ENCODE measurements around the gene PRSS27.
A peak's percentile ranks its signal among the peaks of the same experiment; 100 is the strongest.
"Not testable (repeated sequence)": the region's sequence is repeated elsewhere in the genome, so short reads cannot be mapped to it uniquely, and the experiment has no call there.

Gene PRSS27

DNA sequence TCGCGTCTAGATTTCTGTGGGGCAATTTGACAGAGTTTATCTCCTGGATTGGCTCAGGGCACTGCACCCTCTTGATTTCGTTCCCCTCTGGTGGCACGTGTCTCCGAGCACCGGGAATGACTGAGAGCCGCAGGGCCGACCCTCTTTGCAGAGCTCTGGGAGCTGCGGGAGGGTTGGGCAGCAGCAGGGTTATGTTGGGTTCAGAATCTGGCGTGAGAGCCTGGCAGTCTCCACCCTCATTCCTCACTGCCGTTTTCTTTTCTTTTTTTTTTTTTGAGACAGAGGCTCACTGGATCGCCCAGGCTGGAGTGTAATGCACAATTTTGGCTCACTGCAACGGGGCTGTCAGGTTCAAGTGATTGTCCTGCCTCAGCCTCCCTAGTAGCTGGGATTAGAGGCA lies 30.6 kb downstream of the PRSS27 start:
- H3K4me1 ChIP-seq (ENCODE audit: insufficient read depth, low read length) = peaks cover 17% of the 10 kb centered on the region
- not testable (repeated sequence) for H3K9me3 ChIP-seq (ENCODE audit: low read length); H2AFZ ChIP-seq (ENCODE audit: low read depth, low read length); H3K27me3 ChIP-seq (ENCODE audit: insufficient read depth, low read length); H3K4me3 ChIP-seq (ENCODE audit: low read length); H3K36me3 ChIP-seq (ENCODE audit: insufficient read depth, low read length)

DNA sequence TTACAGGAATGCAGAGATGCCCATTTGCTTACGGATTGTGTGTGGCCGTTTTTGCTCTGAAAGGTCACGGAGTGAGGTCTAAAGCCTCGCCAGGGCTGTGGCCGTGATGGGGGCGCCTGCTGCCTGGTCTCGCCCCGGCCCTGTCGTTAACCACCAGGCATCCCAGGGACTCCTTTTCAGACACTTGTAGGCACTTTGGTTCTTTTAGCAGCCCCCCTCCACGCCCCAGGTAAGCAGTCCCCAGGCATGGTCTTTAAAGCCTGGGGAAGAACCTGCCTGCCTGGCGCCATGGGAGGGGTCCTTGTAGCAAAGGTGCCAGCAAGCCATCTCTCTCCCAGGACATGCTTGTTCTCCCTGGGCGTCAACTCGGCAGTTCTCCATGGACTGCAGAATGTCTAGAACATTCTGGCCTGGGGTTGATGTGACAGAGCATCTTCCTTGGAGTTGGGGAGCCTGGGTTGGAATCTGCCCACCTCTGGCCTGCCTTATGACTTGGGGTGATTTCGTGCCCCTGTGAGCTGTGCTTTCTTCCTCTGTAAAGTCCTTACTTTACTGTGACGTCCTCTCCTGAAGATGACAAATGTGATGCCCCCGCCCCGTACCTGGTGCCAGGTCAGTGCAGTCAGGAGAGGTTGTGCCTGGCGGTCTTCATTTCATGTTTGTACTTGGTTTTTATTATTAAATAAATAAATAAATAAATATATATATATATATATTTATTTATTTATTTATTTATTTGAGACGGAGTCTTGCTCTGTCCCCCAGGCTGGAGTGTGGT lies 32.3 kb downstream of the PRSS27 start:
- H3K4me3 ChIP-seq (ENCODE audit: low read length) = no peak overlapping the region
- peaks cover 10% of the 10 kb centered on the region for H3K36me3 ChIP-seq (ENCODE audit: insufficient read depth, low read length)
- H3K27me3 ChIP-seq (ENCODE audit: insufficient read depth, low read length) = no peaks in the 10 kb centered on the region
- H3K9me3 ChIP-seq (ENCODE audit: low read length) = no peaks in the 10 kb centered on the region
- H3K4me1 ChIP-seq (ENCODE audit: insufficient read depth, low read length) = peaks cover 12% of the 10 kb centered on the region
- H2AFZ ChIP-seq (ENCODE audit: low read depth, low read length) = no peak overlapping the region

DNA sequence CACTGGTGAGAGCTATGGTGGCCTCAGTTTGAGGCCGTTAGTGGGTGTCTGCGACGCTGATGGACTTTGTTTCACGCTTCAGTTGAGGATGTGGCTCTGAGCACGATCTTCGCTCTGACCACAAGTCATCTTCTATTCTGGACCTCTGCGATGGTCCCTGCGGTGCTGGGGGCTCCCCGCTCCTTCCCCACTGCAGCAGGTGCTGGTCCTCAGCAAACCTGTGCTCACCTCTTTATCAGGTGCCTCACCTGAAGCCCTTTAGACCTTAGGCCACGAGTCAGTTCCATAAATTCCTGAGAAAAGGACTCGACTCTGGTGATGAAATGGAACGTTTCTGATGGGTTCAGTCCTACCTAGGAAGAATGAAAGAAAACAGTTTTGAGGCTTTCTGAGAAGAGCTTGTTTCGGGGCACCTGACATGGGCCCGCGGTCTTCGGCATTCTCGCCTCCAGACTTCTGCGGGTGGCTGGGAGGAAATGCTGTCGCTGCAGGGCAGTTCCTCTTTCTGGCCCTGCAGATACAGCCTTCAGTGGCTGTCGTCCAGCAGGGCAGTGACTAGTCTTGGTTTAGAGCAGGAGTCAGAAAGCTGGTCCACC lies 33.0 kb downstream of the PRSS27 start:
- peaks cover 10% of the 10 kb centered on the region for H3K36me3 ChIP-seq (ENCODE audit: insufficient read depth, low read length)
- no peak overlapping the region for H2AFZ ChIP-seq (ENCODE audit: low read depth, low read length)
- no peaks in the 10 kb centered on the region for H3K27me3 ChIP-seq (ENCODE audit: insufficient read depth, low read length)
- no peaks in the 10 kb centered on the region for H3K9me3 ChIP-seq (ENCODE audit: low read length)
- H3K4me1 ChIP-seq (ENCODE audit: insufficient read depth, low read length) = peaks cover 6% of the 10 kb centered on the region
- H3K4me3 ChIP-seq (ENCODE audit: low read length) = no peak overlapping the region

DNA sequence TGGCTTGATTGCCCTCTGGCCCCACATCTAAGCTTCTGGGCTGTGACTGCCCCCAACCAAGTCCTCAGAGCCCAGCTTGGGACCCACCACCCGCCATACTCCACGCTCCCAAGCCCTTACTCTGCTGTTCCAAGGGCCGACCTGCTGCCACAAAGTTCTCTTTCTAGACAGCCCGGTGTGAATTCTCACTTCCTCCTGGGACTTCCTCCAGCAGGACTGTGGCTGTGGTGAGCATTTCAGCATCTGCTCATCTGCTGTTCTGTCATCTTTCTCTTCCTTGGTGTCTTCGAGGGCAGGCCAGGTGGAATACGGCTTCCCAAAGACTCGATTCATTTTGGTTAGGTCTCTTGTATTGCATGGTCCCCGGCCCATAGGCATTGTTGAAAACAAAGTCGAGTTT lies 33.9 kb downstream of the PRSS27 start:
- H3K4me1 ChIP-seq (ENCODE audit: insufficient read depth, low read length); H2AFZ ChIP-seq (ENCODE audit: low read depth, low read length); H3K27me3 ChIP-seq (ENCODE audit: insufficient read depth, low read length); H3K9me3 ChIP-seq (ENCODE audit: low read length); H3K36me3 ChIP-seq (ENCODE audit: insufficient read depth, low read length); H3K4me3 ChIP-seq (ENCODE audit: low read length): not testable (repeated sequence)

DNA sequence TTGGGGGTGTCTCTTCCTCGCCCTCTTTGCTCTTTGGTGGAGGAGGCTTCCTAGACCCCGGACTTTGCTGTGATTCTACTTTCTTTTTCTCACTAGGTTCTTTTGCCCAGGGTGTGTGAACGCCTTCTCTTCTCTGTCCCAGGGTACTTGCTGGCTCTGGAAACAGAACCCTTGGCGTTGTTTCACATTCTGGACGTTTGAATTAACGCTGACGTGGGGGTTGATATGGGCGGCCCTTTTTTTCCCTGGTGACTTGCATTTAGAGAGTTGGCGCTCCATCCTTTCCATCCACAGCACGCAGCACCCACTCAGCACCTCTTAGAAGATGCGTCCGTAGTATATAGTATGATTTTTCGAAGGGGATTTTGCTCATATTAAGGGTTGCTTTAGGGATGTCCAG lies 37.0 kb downstream of the PRSS27 start:
- not testable (repeated sequence) for H3K27me3 ChIP-seq (ENCODE audit: insufficient read depth, low read length); H3K9me3 ChIP-seq (ENCODE audit: low read length); H3K4me1 ChIP-seq (ENCODE audit: insufficient read depth, low read length); H2AFZ ChIP-seq (ENCODE audit: low read depth, low read length); H3K36me3 ChIP-seq (ENCODE audit: insufficient read depth, low read length)
- peak overlapping the region; percentile 98 for H3K4me3 ChIP-seq (ENCODE audit: low read length)

DNA sequence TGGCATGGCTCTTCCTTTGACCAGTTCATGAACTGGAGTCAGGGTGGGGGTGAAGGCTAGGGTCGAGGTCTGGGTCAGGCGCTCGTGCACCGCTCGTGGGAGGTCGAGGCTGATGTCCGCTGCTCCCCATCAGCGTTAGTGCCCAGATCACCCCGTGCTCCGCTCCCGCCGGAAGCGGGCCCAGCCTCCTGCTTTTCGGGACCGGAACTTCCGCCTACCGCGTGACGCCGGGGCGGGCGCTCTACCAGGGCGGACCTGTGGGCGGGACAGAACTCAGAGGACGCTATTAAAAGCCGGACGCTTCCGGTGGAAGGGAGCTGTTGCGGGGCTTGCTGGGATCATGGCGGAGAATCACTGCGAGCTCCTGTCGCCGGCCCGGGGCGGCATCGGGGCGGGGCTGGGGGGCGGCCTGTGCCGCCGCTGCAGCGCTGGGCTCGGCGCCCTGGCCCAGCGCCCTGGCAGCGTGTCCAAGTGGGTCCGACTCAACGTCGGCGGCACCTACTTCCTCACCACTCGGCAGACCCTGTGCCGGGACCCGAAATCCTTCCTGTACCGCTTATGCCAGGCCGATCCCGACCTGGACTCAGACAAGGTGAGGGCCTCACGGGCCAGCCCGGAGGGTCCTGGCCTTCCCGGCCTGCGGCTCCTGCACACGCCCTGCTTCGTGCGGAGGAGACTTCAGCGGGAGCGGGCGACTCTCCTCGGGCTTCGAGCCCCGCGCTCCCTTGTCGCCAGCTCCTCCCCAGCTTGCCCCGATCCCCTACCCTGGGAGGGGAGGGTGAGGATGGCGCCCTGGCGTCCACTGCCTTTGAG lies 37.6 kb downstream of the PRSS27 start, which contains the start of gene KCTD5:
KCTD5 (plus strand) TSS at position 315 of the 813 bp plus-strand sequence; CDS start at position 341, 26 bp downstream.
- Histone ChIP-seq H3K27me3 (ENCODE audit: insufficient read depth, low read length) (no peaks in the 10 kb centered on the region), H3K4me1 (ENCODE audit: insufficient read depth, low read length) (peaks cover 6% of the 10 kb centered on the region), H3K9me3 (ENCODE audit: low read length) (no peaks in the 10 kb centered on the region), H3K36me3 (ENCODE audit: insufficient read depth, low read length) (no peaks in the 10 kb centered on the region), H2AFZ (ENCODE audit: low read depth, low read length) (no peak within 1 kb of the TSS), H3K4me3 (ENCODE audit: low read length) (peak within 1 kb of the TSS; percentile 98)

DNA sequence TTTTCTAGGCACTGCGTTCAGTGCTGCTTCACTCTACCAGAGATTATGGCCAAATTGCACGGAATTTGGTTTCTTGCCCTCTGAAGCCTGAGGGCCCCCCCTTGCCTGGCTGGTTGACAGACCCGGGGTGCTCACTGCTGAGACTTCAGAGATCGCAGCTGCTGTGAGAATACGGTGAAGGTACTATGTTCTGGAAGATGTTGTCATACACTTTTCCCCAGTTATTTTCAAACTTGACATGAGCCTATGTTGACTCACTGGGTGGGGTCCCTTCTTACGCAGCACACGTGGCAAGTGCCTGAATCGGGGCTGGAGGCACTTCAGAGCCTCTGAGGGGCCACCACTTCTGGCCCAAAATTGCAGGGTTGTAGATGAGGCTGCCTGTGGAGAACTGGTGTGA lies 39.7 kb downstream of the PRSS27 start:
- not testable (repeated sequence) for H3K27me3 ChIP-seq (ENCODE audit: insufficient read depth, low read length); H3K36me3 ChIP-seq (ENCODE audit: insufficient read depth, low read length); H3K4me3 ChIP-seq (ENCODE audit: low read length); H3K4me1 ChIP-seq (ENCODE audit: insufficient read depth, low read length); H3K9me3 ChIP-seq (ENCODE audit: low read length); H2AFZ ChIP-seq (ENCODE audit: low read depth, low read length)

DNA sequence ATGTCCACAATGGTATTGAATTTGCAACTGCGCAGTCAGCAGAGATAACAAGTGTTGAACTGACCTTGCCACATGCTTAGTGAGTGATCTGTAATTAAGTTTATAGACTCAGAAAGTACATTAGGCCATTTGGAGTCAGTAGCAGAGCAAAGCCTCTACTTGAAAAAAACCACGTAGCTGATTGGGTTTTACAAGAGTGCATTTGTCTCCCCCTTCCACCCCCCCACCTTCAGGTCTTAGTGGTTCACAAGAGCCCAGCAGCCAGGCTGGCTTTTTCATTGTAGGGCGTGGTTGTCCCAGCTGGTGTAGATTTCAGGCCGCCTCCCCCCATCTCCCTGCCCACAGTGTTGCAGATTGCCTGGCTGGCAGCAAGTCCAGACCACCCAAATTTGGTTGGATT lies 40.1 kb downstream of the PRSS27 start:
- H3K4me1 ChIP-seq (ENCODE audit: insufficient read depth, low read length); H3K4me3 ChIP-seq (ENCODE audit: low read length); H3K9me3 ChIP-seq (ENCODE audit: low read length); H3K27me3 ChIP-seq (ENCODE audit: insufficient read depth, low read length); H2AFZ ChIP-seq (ENCODE audit: low read depth, low read length); H3K36me3 ChIP-seq (ENCODE audit: insufficient read depth, low read length): not testable (repeated sequence)

DNA sequence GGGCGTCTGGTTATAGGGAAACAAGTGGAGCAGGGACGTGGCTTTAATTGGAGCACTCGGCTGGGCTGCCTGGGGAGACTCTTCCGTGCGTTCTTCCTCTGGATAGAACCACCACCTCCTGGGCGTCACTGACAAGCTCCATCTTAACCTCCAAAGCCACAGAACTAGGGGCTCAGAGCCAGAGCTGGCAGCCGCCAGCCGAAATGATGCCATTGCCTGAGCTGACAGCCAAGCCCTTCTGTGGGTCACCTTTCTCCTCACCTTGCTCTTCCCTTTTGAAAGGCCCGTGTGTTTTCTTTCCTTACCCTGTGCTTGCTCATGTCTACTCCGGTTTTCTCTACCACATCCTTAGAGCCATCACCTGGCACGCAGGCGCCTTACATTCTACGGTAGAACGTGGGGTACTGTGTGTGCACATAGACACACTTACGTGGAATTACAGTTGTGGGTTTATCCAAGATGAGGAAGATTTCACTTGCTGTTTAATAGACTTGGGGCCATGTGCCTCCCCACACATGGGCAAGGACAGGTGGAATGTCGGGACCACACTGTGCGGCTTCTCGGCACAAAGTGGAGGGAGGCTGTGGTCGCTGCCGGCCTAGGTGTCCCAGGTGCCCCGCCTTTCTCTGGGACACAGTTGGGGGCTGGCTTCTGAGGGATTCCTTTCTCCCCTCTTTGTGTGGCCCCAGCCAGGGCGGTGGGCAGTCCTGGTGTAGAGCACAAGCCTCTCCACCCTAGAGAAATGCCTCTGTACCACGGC lies 41.6 kb downstream of the PRSS27 start:
- H2AFZ ChIP-seq (ENCODE audit: low read depth, low read length); H3K4me3 ChIP-seq (ENCODE audit: low read length): not testable (repeated sequence)

DNA sequence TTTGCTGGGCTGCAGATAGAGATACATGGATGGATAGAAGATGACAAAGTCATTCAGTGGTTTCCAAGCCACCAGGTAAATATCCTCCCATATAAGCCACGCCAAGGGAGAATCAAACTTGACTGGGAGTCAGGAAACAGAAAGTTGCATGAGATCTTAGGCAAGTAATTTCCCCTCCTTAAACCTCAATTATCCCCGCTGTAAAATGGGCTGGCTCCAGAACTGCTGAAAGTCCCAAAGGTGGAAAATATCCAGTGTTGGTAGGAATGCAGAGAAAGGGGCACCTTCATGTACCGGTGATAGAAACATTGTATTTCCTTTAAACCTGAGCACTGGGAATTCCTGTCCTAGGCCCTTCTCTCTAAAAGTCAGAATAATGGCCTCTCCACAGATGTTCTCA lies 43.1 kb downstream of the PRSS27 start:
- H3K36me3 ChIP-seq (ENCODE audit: insufficient read depth, low read length); H3K4me3 ChIP-seq (ENCODE audit: low read length); H3K9me3 ChIP-seq (ENCODE audit: low read length); H2AFZ ChIP-seq (ENCODE audit: low read depth, low read length); H3K27me3 ChIP-seq (ENCODE audit: insufficient read depth, low read length): not testable (repeated sequence)
- peaks cover 12% of the 10 kb centered on the region for H3K4me1 ChIP-seq (ENCODE audit: insufficient read depth, low read length)

More for the DNA sequence above, 41.6 kb downstream of the PRSS27 start:
- H3K27me3 ChIP-seq (ENCODE audit: insufficient read depth, low read length); H3K36me3 ChIP-seq (ENCODE audit: insufficient read depth, low read length); H3K9me3 ChIP-seq (ENCODE audit: low read length); H3K4me1 ChIP-seq (ENCODE audit: insufficient read depth, low read length): not testable (repeated sequence)

DNA sequence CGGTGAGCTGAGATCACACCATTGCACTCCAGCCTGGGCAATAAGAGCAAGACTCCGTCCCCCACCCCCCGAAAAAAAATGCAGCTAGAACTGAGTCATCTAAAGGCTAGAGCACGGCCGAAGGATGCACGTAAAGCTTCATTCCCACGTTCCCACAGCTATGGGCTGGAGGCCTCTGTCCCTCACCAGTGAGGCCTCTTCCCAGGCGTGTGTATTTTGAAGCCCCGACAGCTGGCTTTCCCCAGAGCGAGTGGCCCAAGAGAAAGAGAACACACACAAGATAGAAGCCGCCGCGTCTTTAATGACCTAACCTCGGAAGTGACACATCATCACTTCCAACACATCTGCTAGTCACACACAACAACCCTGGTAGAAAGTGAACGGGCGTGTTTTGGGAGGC lies 44.3 kb downstream of the PRSS27 start:
- H3K9me3 ChIP-seq (ENCODE audit: low read length) = no peaks in the 10 kb centered on the region
- no peak overlapping the region for H3K4me3 ChIP-seq (ENCODE audit: low read length)
- H3K4me1 ChIP-seq (ENCODE audit: insufficient read depth, low read length) = peaks cover 12% of the 10 kb centered on the region
- H3K36me3 ChIP-seq (ENCODE audit: insufficient read depth, low read length) = no peaks in the 10 kb centered on the region
- H2AFZ ChIP-seq (ENCODE audit: low read depth, low read length) = no peak overlapping the region
- no peaks in the 10 kb centered on the region for H3K27me3 ChIP-seq (ENCODE audit: insufficient read depth, low read length)

DNA sequence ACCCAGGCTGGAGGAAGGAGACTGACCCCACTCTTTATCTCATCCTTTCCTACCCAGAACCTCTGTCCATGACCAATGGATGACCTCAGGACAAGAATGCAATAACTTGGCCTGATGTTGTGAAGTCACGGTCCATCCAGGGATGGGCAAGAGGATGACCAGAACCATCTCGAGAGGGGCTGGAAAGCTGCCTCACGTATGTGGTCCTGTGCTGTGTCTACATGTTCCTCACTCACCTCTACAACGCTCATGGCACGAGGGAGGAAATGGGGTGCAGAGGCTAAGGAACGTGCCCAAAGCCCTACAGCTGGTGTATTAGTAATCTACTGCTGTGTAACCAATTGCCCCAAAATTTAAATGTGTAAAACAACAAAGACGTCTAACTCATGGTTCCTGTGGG lies 45.0 kb downstream of the PRSS27 start:
- H3K36me3 ChIP-seq (ENCODE audit: insufficient read depth, low read length) = no peaks in the 10 kb centered on the region
- H3K4me1 ChIP-seq (ENCODE audit: insufficient read depth, low read length) = peaks cover 12% of the 10 kb centered on the region
- no peak overlapping the region for H3K4me3 ChIP-seq (ENCODE audit: low read length)
- H3K9me3 ChIP-seq (ENCODE audit: low read length) = no peaks in the 10 kb centered on the region
- H3K27me3 ChIP-seq (ENCODE audit: insufficient read depth, low read length) = no peaks in the 10 kb centered on the region
- H2AFZ ChIP-seq (ENCODE audit: low read depth, low read length) = no peak overlapping the region

Measured in neuron (in vitro differentiated cells).